Brain microvascular endothelial cell (primary cell): Measurements from ENCODE around the gene RBPMS2.
A peak's percentile ranks its signal among the peaks of the same experiment; 100 is the strongest.
"Not testable (repeated sequence)": the region's sequence is repeated elsewhere in the genome, so short reads cannot be mapped to it uniquely, and the experiment has no call there.

Source experiments
- DNase-seq: peaks from one replicate; pipeline ENCODE4 v3.0.0-alpha.2; 2020
- H3K27ac ChIP-seq: fragments of 250-450 bp; sonication (Bioruptor Pico); 2 replicates; pipeline ENCODE4 v1.5.1; 2020; ENCODE audit warnings: mild to moderate bottlenecking, moderate library complexity
- H3K27me3 ChIP-seq: fragments of 250-450 bp; sonication (Bioruptor Pico); replicated peaks from 2 replicates; pipeline ENCODE4 v1.5.1; 2020; ENCODE audit warnings: mild to moderate bottlenecking
- H3K36me3 ChIP-seq: fragments of 250-450 bp; sonication (Bioruptor Pico); replicated peaks from 2 replicates; pipeline ENCODE4 v1.5.1; 2020; ENCODE audit warnings: mild to moderate bottlenecking
- H3K4me3 ChIP-seq: 2 replicates; pipeline ENCODE4 v1.5.1; 2011; ENCODE audit warnings: low read depth, mild to moderate bottlenecking, control low read depth, low read length, moderate library complexity
- CTCF ChIP-seq: IDR thresholded peaks from 2 replicates; pipeline ENCODE4 v1.5.1; 2011; ENCODE audit warnings: low read depth, mild to moderate bottlenecking, moderate library complexity, low read length, control low read depth, inconsistent platforms; ENCODE audit errors: missing control alignments
- in situ Hi-C: cut with HindIII; loops from 2 replicates; pipeline ENCODE4 v1.10.0; 2017; ENCODE audit warnings: low sequenced_read_pairs, low pct_ligation_motif_present

Gene RBPMS2

DNA sequence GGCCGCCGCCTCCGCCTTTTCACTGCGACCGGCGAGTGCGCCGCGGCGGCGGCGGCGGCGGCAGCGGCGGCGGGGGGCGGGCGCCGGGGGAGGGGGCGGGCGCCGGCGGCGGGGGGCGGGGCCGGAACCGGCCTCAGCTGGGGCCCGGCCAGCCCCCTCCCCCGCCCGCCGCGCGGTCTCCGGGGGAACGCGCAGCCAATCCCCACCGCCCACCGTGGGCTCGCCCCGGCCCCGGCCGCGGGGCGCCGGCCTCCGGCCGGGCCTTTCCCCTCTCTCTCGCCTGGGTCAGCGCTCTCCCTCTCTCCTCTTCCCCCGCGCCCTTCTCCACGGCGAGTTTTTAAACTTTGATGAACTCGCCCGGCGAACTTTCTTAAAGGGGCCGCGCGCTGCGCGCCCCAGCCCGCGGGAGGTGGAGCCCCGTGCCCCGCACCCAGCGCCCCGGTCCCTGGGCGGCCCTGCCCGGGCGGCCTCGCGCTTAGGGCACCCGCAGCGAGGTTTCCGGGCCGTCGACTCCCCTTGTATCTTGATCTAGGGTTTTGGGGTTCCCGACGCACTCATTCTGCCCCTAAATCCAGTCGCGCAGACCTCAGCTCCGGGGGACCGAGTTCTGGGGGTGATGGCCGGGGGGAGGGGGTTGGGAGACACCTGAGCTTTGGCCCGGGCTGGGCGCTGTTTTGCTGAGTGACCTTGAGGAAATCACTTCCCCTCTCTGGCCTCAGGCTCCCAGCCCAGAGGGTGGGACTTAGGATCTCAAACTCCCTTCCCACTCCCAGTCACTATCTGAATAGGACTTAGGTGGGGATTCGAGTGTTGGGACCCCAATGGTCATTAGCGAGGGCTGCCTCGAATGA is at the start of gene RBPMS2:
Gene RBPMS2, minus strand, starts transcription at position 39 of the 851 bp plus-strand sequence. CDS start 270 bp downstream, outside the sequence.
- H3K36me3 ChIP-seq = no peaks in the 10 kb centered on the region
- in situ Hi-C loops = no loop called here
- no peak for TF ChIP-seq CTCF
- H3K4me3 ChIP-seq = peak within 1 kb of the TSS; percentile 45
- no peak for DNase-seq
- H3K27ac ChIP-seq = no peak within 1 kb of the TSS
- no peaks in the 10 kb centered on the region for H3K27me3 ChIP-seq

- Histone ChIP-seq H3K36me3 (peaks cover 2% of the 10 kb centered on the region), H3K27me3 (no peaks in the 10 kb centered on the region), H3K4me3 (peak overlapping the region; percentile 73), H3K27ac (no peak overlapping the region)
- no peak for DNase-seq
- in situ Hi-C loops = no loop called here
- TF ChIP-seq CTCF = no peak
Measured at GRCh38 chr15:64824929-64825430, 49.6 kb upstream of the RBPMS2 start.

DNA sequence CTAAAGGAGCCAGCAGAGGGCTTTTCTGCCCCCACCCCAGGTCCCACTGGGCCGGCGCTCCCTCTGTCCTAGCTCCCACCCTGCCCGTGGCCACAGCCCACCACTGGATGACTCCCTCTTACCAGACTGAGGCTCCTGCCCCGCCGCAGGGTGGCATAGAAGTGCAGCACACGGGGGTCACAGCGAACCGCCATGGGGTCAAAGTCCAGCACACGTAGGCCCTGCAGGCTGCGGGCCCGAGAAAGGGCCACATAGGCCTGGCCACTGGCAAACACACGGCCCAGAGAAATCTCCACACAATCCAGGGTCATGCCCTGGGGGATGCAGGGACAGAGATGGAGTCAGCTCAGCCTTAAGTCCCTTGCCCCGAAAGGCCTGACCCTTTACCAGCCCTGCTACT is 41.1 kb upstream of the RBPMS2 start:
- no peak for DNase-seq
- H3K27me3 ChIP-seq = no peaks in the 10 kb centered on the region
- H3K27ac ChIP-seq = no peak overlapping the region
- H3K4me3 ChIP-seq = no peak overlapping the region
- no peak for TF ChIP-seq CTCF
- peaks cover 4% of the 10 kb centered on the region for H3K36me3 ChIP-seq
- in situ Hi-C loops = no loop called here

- H3K27ac ChIP-seq, DNase-seq, H3K4me3 ChIP-seq, H3K27me3 ChIP-seq, H3K36me3 ChIP-seq, in situ Hi-C loops: not testable (repeated sequence)
Measured at GRCh38 chr15:64814965-64815364, 39.6 kb upstream of the RBPMS2 start.

DNA sequence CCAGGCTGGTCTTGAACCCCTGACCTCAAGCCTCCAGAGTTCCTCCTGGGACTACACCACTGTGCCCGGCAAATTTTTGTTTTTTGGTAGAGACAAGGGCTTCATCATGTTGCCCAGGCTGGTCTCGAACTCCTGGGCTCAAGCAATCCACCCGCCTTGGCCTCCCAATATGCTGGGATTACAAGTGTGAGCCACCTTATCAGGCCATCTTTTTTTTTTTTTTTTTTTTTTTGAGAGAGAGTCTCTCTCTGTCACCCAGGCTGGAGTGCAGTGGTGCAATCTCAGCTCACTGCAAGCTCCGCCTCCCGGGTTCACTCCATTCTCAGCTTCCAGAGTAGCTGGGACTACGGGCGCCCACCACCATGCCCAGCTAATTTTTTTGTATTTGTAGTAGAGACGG is 38.9 kb upstream of the RBPMS2 start:
- H3K4me3 ChIP-seq, DNase-seq, H3K27ac ChIP-seq, H3K27me3 ChIP-seq, in situ Hi-C loops, H3K36me3 ChIP-seq: not testable (repeated sequence)

GRCh38 chr15:64813075-64813474 is 37.7 kb upstream of the RBPMS2 start:
- Histone ChIP-seq H3K4me3 (no peak overlapping the region), H3K27ac (no peak overlapping the region), H3K36me3 (peaks cover 2% of the 10 kb centered on the region), H3K27me3 (no peaks in the 10 kb centered on the region)
- TF ChIP-seq CTCF = no peak
- in situ Hi-C loops = no loop called here
- peak; percentile 3 for DNase-seq
